HepG2 (cell line): Measurements from ENCODE around the gene SGMS1. TPM values are rescaled to one million over a fixed set of nuclear protein-coding genes. Genes with fewer than 3 reads are reported as not detected.

Experiments used
- AGO2 ChIP-seq: fragments of 200-400 bp; formaldehyde crosslinking; optimal IDR thresholded peaks from 2 replicates; pipeline ENCODE3; 2017; ENCODE audit warnings: mild to moderate bottlenecking, low read depth, low read length, moderate library complexity
- CREM ChIP-seq, 2 experiments: sonication (generic) in 1 of 2; formaldehyde crosslinking in 1 of 2; IDR thresholded peaks; 2 replicates each; pipeline versions ENCODE4 v1.4.0 to v1.6.1; 2016 to 2020; ENCODE audit warnings: antibody characterized with exemption in 1 of 2, mild to moderate bottlenecking in 1 of 2, missing genetic modification reagents in 1 of 2
- EZH2 ChIP-seq: conservative IDR thresholded peaks from 2 replicates; pipeline ENCODE4 v1.6.1; 2012; ENCODE audit warnings: mild to moderate bottlenecking, low read depth, low read length, moderate library complexity
- FOXA3 ChIP-seq: IDR thresholded peaks from 2 replicates; pipeline ENCODE4 v1.6.1; 2016; ENCODE audit warnings: missing genetic modification reagents, missing compliant biosample characterization
- HNRNPUL1 ChIP-seq: fragments of 200-400 bp; formaldehyde crosslinking; IDR thresholded peaks from 2 replicates; pipeline ENCODE4 v1.6.1; 2017; ENCODE audit warnings: low read depth, mild to moderate bottlenecking, low read length, moderate library complexity
- NFIC ChIP-seq: IDR thresholded peaks from 2 replicates; pipeline ENCODE4 v1.6.1; 2012; ENCODE audit warnings: mild to moderate bottlenecking, low read length, inconsistent platforms
- NFKB2 ChIP-seq: sonication (generic); formaldehyde crosslinking; IDR thresholded peaks from 2 replicates; pipeline ENCODE4 v1.4.0; 2020; ENCODE audit warnings: missing genetic modification reagents, borderline replicate concordance
- PHB2 ChIP-seq: fragments of 450-650 bp; IDR thresholded peaks from 2 replicates; pipeline ENCODE4 v1.6.1; 2018; ENCODE audit not compliant: partially characterized antibody
- SIX4 ChIP-seq: sonication (generic); formaldehyde crosslinking; IDR thresholded peaks from 2 replicates; pipeline ENCODE4 v1.4.0; 2020; ENCODE audit warnings: missing genetic modification reagents
- TGIF2 ChIP-seq: IDR thresholded peaks from 2 replicates; pipeline ENCODE4 v1.6.1; 2016; ENCODE audit warnings: control low read depth, missing compliant biosample characterization
- ZFP1 ChIP-seq: IDR thresholded peaks from 2 replicates; pipeline ENCODE4 v1.6.1; 2016
- ZKSCAN8 ChIP-seq: IDR thresholded peaks from 2 replicates; pipeline ENCODE4 v1.6.1; 2016; ENCODE audit warnings: borderline replicate concordance, missing genetic modification reagents, missing compliant biosample characterization
- ZMYM4 ChIP-seq: sonication (generic); formaldehyde crosslinking; IDR thresholded peaks from 2 replicates; pipeline ENCODE4 v1.8.1; 2023; ENCODE audit warnings: mild to moderate bottlenecking, missing genetic modification reagents
- ZNF333 ChIP-seq: sonication (generic); formaldehyde crosslinking; IDR thresholded peaks from 2 replicates; pipeline ENCODE4 v1.4.0; 2020; ENCODE audit warnings: mild to moderate bottlenecking, missing genetic modification reagents, borderline replicate concordance
- ZNF556 ChIP-seq: sonication (generic); formaldehyde crosslinking; IDR thresholded peaks from 2 replicates; pipeline ENCODE4 v1.4.0; 2020; ENCODE audit warnings: mild to moderate bottlenecking, missing genetic modification reagents, borderline replicate concordance
- ZNF589 ChIP-seq: sonication (generic); formaldehyde crosslinking; conservative IDR thresholded peaks from 2 replicates; pipeline ENCODE4 v1.8.0; 2022; ENCODE audit warnings: mild to moderate bottlenecking, moderate library complexity, missing genetic modification reagents
- ZNF598 ChIP-seq: sonication (generic); formaldehyde crosslinking; IDR thresholded peaks from 2 replicates; pipeline ENCODE4 v1.5.1; 2020; ENCODE audit warnings: mild to moderate bottlenecking, missing genetic modification reagents, borderline replicate concordance
- ZNF782 ChIP-seq: sonication (generic); formaldehyde crosslinking; IDR thresholded peaks from 2 replicates; pipeline ENCODE4 v1.4.0; 2020; ENCODE audit warnings: missing genetic modification reagents, mild to moderate bottlenecking, borderline replicate concordance
- polyA plus RNA-seq, 8 experiments: library from polyadenylated mRNA; depleted of rRNA in 3 of 8; stranded (reverse) in 7 of 8; unstranded in 1 of 8; fragments of >200 nt; fragmentation: Illumina TruSeq in 4 of 8; extraction: Trizol in 4 of 8; gene quantifications; 2 replicates each; pipeline versions ENCODE4 v1.2.1 to v1.2.3, GENCODE V29; 2011 to 2016; ENCODE audit warnings: low read depth in 4 of 8, missing spikeins in 1 of 8, mixed read lengths in 1 of 8; ENCODE audit not compliant: insufficient read depth in 1 of 8
- total RNA-seq, 5 experiments: library from RNA; depleted of rRNA; stranded (reverse); fragments of >200 nt; fragmentation: Illumina TruSeq; extraction: Trizol; gene quantifications; 2 replicates each; pipeline ENCODE4 v1.2.3, GENCODE V29; 2016; ENCODE audit warnings: low read depth in 1 of 5
- TF ChIP-seq, protein P1 (sequence below): sonication (generic); formaldehyde crosslinking; IDR thresholded peaks from 2 replicates; pipeline ENCODE4 v1.5.0; 2020; ENCODE audit warnings: missing genetic modification reagents, mild to moderate bottlenecking, borderline replicate concordance
- TF ChIP-seq, protein P2 (sequence below), 2 experiments: sonication (generic) in 1 of 2; formaldehyde crosslinking in 1 of 2; IDR thresholded peaks; 2 replicates each; pipeline versions ENCODE4 v1.4.0 to v1.6.1; 2018 to 2020; ENCODE audit warnings: missing genetic modification reagents in 2 of 2, borderline replicate concordance in 1 of 2, low read depth in 1 of 2, mild to moderate bottlenecking in 1 of 2, missing biosample characterization in 1 of 2
- TF ChIP-seq, protein P3 (sequence below): IDR thresholded peaks from 2 replicates; pipeline ENCODE4 v1.6.1; 2016; ENCODE audit warnings: mild to moderate bottlenecking, missing biosample characterization, missing genetic modification reagents
- TF ChIP-seq, protein P4 (sequence below): sonication (generic); formaldehyde crosslinking; IDR thresholded peaks from 2 replicates; pipeline ENCODE4 v1.4.0; 2020; ENCODE audit warnings: missing genetic modification reagents
- TF ChIP-seq, protein P5 (sequence below): sonication (generic); formaldehyde crosslinking; IDR thresholded peaks from 2 replicates; pipeline ENCODE4 v1.5.0; 2020; ENCODE audit warnings: mild to moderate bottlenecking, missing genetic modification reagents
- TF ChIP-seq, protein P6 (sequence below): sonication (generic); formaldehyde crosslinking; IDR thresholded peaks from 2 replicates; pipeline ENCODE4 v1.4.0; 2020; ENCODE audit warnings: missing genetic modification reagents, borderline replicate concordance

The SGMS1 gene
- total and polyA plus RNA-seq, 2 of the 13 experiments (the other 11 are each of a cell fraction or from before 2014, with no cell fraction given), result 6.5 to 15.1 TPM

DNA sequence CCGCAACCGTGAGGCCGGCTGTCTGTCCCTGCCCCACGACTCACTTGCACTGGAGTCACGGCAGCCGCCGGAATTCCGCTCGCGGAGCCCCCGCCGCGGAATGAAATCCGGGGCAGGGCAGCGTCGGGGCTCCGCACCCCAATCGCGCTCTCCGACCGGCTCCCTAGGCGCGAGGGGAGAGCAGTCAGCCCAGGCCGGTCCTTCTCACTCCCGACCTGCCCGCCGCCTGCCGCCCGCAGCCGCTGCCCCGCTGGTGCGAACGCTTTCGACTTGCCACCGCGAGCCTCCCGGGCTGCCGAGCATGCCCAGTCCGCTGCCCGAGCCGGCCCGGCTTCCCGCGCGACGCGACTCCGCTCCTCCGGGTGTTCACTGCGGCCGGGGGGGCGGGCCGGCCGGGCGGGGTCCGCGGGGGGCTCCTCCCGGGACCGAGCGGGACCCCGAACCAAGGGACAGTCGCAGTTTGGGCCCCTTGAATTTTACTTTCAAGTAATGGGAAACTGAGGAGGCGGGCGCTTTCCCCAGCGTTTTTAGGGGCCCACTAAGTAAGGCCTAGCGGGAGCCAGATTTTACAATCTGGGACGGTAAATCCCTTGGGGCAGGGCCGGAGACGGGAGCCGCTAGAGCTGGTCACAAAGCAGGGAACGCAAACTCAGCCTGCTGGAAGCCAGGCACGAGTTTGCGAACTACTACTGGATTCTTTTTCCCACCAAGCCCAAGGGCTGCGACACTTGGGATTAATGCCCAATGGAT lies at the start of gene SGMS1 (continued):
- TF ChIP-seq ZMYM4 (CRISPR knock-in tag) (peak; percentile 72), AGO2 (no peak), FOXA3 (CRISPR knock-in tag) (peak; percentile 31; the same call in 1 of the 2 replicates), NFKB2 (CRISPR knock-in tag) (no peak; the same call in 1 of the 2 replicates), HNRNPUL1 (no peak), ZKSCAN8 (CRISPR knock-in tag) (no peak), ZNF333 (CRISPR knock-in tag) (no peak; the same call in 1 of the 2 replicates), ZNF598 (CRISPR knock-in tag) (no peak), EZH2 (no peak), ZFP1 (CRISPR knock-in tag) (no peak), SIX4 (CRISPR knock-in tag) (no peak), ZNF782 (no peak), CREM (IDR thresholded peaks at IDR 0.05) (no peak), CREM (CRISPR knock-in tag; IDR thresholded peaks at IDR 0.05) (no peak), ZNF589 (CRISPR knock-in tag) (no peak), NFIC (no peak), TGIF2 (CRISPR knock-in tag) (no peak), PHB2 (no peak), ZNF556 (CRISPR knock-in tag) (peak; percentile 20; the same call in 1 of the 2 replicates)
- TF ChIP-seq, protein P1, sequence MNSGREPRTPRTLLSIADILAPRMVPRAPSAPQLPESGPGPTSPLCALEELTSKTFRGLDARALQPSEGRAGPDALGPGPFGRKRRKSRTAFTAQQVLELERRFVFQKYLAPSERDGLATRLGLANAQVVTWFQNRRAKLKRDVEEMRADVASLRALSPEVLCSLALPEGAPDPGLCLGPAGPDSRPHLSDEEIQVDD (CRISPR knock-in tag), result no peak
- TF ChIP-seq, protein P2, sequence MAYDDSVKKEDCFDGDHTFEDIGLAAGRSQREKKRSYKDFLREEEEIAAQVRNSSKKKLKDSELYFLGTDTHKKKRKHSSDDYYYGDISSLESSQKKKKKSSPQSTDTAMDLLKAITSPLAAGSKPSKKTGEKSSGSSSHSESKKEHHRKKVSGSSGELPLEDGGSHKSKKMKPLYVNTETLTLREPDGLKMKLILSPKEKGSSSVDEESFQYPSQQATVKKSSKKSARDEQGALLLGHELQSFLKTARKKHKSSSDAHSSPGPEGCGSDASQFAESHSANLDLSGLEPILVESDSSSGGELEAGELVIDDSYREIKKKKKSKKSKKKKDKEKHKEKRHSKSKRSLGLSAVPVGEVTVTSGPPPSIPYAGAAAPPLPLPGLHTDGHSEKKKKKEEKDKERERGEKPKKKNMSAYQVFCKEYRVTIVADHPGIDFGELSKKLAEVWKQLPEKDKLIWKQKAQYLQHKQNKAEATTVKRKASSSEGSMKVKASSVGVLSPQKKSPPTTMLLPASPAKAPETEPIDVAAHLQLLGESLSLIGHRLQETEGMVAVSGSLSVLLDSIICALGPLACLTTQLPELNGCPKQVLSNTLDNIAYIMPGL (CRISPR knock-in tag; IDR thresholded peaks at IDR 0.05; ENCODE audit: borderline replicate concordance in 1 of 2, low read depth in 1 of 2), result peak; percentile 69 to 74
- TF ChIP-seq, protein P3, sequence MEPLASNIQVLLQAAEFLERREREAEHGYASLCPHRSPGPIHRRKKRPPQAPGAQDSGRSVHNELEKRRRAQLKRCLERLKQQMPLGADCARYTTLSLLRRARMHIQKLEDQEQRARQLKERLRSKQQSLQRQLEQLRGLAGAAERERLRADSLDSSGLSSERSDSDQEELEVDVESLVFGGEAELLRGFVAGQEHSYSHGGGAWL (CRISPR knock-in tag), result no peak
- TF ChIP-seq, protein P4, sequence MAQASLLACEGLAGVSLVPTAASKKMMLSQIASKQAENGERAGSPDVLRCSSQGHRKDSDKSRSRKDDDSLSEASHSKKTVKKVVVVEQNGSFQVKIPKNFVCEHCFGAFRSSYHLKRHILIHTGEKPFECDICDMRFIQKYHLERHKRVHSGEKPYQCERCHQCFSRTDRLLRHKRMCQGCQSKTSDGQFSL (CRISPR knock-in tag), result no peak
- TF ChIP-seq, protein P5, sequence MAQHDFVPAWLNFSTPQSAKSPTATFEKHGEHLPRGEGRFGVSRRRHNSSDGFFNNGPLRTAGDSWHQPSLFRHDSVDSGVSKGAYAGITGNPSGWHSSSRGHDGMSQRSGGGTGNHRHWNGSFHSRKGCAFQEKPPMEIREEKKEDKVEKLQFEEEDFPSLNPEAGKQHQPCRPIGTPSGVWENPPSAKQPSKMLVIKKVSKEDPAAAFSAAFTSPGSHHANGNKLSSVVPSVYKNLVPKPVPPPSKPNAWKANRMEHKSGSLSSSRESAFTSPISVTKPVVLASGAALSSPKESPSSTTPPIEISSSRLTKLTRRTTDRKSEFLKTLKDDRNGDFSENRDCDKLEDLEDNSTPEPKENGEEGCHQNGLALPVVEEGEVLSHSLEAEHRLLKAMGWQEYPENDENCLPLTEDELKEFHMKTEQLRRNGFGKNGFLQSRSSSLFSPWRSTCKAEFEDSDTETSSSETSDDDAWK (CRISPR knock-in tag), result no peak
- TF ChIP-seq, protein P6, sequence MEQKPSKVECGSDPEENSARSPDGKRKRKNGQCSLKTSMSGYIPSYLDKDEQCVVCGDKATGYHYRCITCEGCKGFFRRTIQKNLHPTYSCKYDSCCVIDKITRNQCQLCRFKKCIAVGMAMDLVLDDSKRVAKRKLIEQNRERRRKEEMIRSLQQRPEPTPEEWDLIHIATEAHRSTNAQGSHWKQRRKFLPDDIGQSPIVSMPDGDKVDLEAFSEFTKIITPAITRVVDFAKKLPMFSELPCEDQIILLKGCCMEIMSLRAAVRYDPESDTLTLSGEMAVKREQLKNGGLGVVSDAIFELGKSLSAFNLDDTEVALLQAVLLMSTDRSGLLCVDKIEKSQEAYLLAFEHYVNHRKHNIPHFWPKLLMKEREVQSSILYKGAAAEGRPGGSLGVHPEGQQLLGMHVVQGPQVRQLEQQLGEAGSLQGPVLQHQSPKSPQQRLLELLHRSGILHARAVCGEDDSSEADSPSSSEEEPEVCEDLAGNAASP, result no peak
